GM19395 (cell line): ENCODE data around the gene ZFPM1.

Experiments
- ATAC-seq: cut with Tn5 transposase; IDR thresholded peaks from one replicate; pipeline ENCODE4 v1.9.1; 2021; ENCODE audit warnings: mild to moderate bottlenecking, moderate library complexity; ENCODE audit not compliant: unreplicated experiment

ZFPM1 gene

GRCh38 chr16:88417684-88418476, 35.2 kb upstream of the ZFPM1 start:
- no peak for ATAC-seq

DNA sequence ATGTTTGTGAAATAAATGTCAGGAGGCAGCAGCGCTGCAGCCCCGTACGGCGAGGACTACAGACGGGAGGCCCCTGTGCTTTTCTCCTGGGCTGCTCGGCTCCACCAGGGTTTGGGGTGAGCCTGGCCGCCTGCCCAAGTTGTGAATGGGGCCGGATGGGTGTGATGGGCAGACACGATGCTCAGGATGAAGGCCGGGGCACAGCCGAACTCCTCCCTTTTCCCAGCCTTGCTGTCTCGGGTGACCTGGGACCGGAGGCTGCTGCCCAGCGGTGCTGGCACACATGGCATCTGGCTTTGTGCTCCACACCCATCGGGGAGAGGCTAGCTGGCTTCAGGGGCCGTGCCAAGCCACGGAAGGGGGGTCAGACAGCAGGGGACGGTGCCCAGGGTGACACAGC, 34.2 kb upstream of the ZFPM1 start:
- no peak for ATAC-seq

DNA sequence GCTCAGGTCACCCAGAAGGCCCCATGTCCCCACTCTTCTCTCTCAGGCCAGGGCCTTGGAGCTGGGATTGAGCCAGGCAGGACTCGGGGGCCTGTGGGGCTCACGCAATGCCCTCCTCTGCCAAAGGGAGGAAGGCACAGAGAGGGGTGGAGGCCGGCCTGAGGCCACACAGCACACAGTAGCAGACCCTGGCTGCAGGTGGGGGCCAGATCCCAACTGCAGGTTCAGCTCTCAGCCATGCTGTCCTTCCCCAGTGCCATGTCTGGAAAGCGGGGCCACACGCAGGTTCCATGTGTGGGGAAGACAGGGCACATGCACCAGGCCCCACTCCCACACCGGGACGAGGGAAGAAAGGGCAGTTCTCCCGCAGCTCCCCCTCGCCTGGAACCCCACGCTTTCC, 33.3 kb upstream of the ZFPM1 start:
- no peak for ATAC-seq

- no peak for ATAC-seq
Observed at GRCh38 chr16:88420496-88420895, 32.6 kb upstream of the ZFPM1 start.

DNA sequence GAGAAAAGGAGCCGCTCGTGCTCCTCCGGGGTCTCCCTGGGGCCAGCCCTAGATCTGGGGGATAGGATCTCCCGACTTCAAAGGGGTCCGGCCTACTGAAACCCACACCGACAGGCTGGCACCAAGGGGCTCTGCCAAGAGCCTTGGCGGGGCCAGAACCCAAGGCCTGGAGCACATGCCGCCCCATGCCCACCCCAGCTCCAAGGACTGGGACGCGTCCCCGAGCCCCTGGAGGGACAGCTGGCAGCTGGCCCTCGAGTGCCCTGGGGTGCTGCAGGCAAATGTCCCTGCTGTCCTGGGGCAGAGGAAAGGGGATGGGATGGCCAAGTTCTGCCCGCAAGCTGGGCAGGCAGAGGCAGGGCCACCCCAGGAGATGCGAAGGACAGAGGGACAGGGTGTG, 31.8 kb upstream of the ZFPM1 start:
- ATAC-seq = no peak

- no peak for ATAC-seq
Observed at GRCh38 chr16:88421871-88422433, 31.1 kb upstream of the ZFPM1 start.

- ATAC-seq = no peak
Observed at GRCh38 chr16:88422733-88423447, 30.2 kb upstream of the ZFPM1 start.

- ATAC-seq = no peak
Observed at GRCh38 chr16:88423448-88423850, 29.6 kb upstream of the ZFPM1 start.

DNA sequence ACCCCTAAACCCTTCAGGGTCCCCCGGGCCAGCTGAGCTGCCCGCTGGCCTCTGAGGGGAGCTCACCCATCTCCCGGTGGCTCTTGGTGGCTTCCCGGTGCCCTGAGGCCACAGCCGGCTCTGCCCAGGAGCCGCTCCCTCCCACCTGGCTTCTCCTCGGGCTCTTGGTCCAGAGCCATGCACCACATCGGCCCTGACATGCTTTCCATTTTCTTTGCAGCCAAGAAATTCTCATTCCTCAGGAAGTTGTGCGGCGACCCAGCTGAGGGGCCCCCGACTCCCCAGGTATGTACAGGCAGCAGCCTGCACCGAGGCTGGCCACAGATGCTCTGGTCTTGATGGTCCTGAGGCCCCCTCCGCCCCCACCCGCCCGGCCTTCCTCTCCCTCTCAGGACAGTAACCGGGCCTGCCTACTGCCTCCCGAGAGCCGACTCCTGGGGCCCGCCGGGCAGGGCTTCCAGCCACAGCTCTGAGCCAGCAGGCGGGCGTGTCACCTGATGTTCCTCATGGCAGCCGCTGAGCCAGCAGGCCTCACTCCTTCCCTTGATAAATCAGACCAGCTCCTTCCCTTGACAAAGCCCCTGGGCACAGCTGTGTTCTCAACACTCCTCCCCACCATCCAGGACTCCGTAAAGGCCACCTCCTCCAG, 28.4 kb upstream of the ZFPM1 start:
- no peak for ATAC-seq

DNA sequence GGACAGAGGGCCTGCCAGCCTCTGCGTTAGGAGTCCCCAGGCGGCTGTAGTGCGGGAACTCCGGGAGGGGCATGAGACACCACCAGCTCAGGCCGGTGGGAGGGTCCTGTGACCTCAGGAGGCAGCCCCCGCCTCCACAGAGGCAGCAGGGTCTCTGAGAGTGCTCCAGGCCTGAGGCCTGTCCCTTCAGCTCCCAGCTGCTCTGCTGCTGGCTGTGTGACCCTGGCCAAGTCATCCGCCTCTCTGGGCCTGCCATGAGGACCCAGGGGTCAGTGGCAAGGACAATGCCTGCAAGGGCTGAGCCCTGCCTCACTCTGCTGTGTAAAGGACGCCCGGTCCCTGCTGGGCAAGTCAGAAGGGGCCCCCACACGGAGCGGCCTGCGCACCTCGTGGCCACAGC, 27.1 kb upstream of the ZFPM1 start:
- no peak for ATAC-seq

- ATAC-seq = no peak
Observed at GRCh38 chr16:88427376-88427775, 25.7 kb upstream of the ZFPM1 start.

DNA sequence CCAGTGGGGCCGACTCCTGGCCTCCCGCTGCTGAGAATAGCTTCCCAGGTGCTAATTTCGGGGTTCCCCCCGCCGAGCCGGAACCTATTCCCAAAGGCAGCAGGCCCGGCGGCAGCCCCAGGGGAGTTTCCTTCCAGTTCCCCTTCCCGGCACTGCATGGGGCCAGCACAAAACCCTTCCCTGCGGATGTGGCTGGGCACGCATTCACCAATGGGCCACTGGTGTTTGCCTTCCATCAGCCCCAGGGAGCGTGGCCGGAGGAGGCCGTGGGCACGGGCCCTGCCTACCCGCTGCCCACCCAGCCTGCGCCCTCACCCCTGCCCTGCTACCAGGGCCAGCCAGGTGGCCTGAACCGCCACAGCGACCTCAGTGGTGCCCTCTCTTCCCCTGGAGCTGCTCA, 24.9 kb upstream of the ZFPM1 start:
- no peak for ATAC-seq

DNA sequence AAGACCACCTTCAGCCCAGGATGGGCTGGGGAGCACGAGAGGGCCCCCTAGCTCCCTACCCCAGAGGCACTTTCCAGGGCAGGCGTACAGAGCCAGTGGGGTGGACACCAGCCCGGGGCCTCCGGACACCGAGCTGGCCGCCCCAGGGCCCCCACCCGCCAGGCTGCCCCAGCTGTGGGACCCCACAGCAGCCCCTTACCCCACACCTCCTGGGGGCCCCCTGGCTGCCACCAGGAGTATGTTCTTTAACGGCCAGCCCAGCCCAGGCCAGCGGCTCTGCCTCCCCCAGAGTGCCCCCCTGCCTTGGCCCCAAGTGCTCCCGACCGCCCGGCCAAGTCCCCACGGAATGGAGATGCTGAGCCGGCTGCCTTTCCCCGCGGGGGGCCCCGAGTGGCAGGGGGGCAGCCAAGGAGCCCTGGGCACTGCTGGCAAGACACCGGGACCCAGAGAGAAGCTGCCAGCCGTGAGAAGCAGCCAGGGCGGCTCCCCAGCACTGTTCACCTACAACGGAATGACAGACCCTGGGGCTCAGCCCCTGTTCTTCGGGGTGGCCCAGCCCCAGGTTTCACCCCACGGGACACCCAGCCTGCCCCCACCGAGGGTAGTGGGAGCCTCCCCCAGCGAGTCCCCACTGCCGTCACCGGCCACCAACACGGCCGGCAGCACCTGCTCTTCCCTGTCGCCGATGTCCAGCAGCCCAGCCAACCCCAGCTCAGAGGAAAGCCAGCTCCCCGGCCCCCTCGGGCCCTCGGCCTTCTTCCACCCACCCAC, 24.3 kb upstream of the ZFPM1 start:
- no peak for ATAC-seq

DNA sequence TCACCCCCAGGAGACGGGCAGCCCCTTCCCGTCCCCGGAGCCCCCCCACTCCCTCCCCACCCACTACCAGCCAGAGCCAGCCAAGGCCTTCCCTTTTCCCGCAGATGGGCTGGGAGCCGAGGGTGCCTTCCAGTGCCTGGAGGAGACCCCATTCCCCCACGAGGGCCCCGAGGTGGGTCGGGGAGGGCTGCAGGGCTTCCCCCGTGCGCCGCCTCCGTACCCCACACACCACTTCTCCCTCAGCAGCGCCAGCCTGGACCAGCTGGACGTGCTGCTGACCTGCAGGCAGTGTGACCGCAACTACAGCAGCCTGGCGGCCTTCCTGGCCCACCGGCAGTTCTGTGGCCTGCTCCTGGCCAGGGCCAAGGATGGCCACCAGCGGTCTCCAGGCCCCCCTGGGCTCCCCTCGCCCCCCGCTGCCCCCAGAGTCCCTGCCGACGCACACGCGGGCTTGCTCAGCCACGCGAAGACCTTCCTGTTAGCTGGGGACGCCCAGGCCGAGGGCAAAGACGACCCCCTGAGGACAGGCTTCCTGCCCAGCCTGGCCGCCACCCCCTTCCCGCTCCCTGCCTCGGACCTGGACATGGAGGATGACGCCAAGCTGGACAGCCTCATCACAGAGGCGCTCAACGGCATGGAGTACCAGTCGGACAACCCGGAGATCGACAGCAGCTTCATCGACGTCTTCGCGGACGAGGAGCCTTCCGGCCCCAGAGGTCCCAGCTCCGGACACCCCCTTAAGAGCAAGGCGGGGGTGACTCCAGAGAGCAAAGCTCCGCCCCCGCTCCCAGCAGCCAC, 23.5 kb upstream of the ZFPM1 start:
- ATAC-seq = no peak

GRCh38 chr16:88430185-88430523, 22.9 kb upstream of the ZFPM1 start:
- no peak for ATAC-seq

DNA sequence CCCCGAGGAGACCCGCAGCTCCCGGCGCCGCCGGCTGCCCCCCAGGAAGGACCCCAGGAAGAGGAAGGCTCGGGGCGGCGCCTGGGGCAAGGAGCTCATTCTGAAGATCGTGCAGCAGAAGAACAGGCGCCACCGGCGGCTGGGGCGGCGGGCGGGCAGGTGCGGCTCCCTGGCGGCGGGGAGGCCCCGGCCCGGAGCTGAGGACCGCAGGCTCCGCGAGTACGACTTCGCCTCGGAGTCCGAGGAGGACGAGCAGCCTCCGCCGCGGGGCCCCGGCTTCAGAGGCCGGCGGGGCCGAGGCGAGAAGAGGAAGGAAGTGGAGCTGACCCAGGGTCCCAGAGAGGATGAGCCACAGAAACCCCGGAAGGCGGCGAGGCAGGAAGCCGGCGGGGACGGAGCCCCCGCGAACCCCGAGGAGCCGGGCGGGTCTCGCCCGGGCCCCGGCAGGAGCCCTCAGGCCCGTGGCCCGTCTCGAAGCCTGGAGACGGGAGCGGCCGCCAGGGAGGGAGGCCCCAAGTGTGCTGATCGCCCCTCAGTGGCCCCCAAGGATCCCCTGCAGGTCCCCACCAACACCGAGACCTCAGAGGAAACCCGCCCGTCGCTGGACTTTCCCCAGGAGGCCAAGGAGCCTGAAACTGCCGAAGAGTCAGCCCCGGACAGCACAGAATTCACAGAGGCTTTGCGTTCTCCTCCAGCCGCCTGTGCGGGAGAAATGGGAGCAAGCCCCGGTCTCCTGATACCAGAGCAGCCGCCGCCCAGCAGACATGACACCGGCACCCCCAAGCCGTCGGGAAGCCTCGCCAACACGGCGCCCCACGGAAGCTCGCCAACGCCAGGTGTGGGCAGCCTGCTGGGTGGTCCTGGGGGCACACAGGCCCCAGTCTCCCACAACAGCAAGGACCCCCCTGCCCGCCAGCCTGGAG, 22.3 kb upstream of the ZFPM1 start:
- ATAC-seq = no peak

GRCh38 chr16:88431651-88432050, 21.4 kb upstream of the ZFPM1 start:
- ATAC-seq = no peak

DNA sequence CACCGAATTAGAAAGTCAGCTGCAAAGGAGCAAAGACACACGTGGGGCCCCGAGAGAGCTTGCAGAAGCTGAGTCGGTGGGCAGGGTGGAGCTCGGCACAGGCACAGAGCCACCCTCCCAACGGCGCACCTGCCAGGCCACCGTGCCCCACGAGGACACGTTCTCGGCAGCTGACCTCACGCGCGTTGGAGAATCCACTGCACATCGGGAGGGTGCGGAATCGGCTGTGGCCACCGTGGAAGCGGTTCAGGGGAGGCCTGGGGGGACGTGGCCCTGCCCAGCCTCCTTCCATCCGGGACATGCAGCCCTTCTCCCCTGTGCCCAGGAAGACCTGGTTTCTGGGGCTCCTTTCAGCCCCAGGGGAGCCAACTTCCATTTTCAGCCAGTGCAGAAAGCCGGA, 20.9 kb upstream of the ZFPM1 start:
- ATAC-seq = no peak

- ATAC-seq = no peak
Observed at GRCh38 chr16:88432753-88433152, 20.3 kb upstream of the ZFPM1 start.
